Tibial nerve (tissue), 4 donors: ENCODE data around the gene AGPAT3.

Source experiments
- CTCF ChIP-seq, 5 experiments: fragments of 200-600 bp in 3 of 5; fragments of 450-650 bp in 2 of 5; sonication (generic) in 3 of 5; IDR thresholded peaks; one replicate each; pipeline ENCODE4 v1.5.1; 2016 to 2019; ENCODE audit warnings: antibody characterized with exemption in 5 of 5, mild to moderate bottlenecking in 3 of 5, moderate library complexity in 2 of 5
- EP300 ChIP-seq, 2 donors: sonication (generic); formaldehyde crosslinking; IDR thresholded peaks; one replicate each; pipeline ENCODE4 v1.6.1; 2017; ENCODE audit warnings: antibody characterized with exemption in 2 of 2, mild to moderate bottlenecking in 1 of 2
- POLR2A ChIP-seq, 2 donors: fragments of 450-650 bp; IDR thresholded peaks; one replicate each; pipeline ENCODE4 v1.6.1; 2017; ENCODE audit warnings: antibody characterized with exemption in 2 of 2, mild to moderate bottlenecking in 2 of 2, moderate library complexity in 2 of 2

DNA sequence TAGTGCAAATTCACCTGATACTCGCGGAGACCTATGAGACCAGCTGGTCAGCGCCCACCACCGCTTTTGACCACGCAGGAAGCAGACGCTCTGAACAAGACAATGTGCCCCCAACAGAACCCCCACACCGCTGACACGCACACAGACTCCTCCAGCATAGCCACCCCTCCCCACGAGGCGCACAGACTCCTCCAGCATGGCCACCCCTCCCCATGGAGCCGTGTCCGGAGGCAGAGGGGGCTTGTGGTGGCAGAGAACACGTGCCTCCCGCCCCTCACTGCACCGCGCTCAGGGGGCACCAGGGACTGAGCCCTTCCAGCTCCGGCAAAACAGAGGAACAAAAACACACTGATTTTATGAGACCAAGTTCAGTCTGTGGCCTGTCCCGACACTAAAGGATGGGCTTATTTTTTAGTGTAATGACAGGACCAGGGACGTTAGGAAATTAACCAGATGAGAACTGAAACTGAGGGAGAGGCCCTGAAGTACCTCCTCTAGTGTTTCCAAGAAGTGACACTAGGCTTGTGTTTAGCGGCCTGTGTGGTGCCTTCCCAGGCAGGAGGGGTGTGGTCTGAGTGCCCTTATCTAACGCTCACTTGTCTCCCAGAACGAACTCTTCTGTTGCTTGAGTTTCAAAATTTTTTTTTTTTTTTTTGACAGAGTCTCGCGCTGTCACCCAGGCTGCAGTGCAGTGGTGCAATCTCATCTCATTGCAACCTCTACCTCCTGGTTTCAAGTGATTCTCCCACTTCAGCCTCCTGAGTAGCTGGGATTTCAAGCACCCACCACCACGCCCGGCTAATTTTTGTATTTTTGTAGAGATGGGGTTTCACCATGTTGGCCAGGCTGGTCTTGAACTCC, 10.0 kb upstream of the AGPAT3 start:
- TF ChIP-seq CTCF (IDR thresholded peaks at IDR 0.05) (no peak), POLR2A (IDR thresholded peaks at IDR 0.05) (no peak), EP300 (IDR thresholded peaks at IDR 0.05) (no peak)
